Measurements from ENCODE around the gene NOMO2.
"Not testable (repeated sequence)": the region's sequence is repeated elsewhere in the genome, so short reads cannot be mapped to it uniquely, and the experiment has no call there.

NOMO2 gene

DNA sequence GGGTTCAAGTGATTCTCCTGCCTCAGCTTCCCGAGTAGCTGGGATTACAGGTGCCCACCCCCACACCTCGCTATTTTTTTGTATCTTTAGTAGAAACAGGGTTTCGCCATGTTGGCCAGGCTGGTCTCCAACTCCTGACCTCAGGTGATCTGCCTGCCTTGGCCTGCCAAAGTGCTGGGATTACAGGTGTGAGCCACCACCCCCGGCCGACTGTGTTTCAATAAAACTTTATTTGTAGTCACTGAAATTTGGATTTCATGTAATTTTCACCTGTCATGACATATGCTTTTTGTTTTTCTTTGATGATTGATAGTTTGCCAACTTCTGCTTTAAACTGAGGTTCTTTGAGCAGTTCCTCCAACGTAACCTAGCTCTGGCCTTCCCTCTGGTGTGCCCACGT, 12.0 kb upstream of the NOMO2 start:
- not testable (repeated sequence) for DNase-seq

DNA sequence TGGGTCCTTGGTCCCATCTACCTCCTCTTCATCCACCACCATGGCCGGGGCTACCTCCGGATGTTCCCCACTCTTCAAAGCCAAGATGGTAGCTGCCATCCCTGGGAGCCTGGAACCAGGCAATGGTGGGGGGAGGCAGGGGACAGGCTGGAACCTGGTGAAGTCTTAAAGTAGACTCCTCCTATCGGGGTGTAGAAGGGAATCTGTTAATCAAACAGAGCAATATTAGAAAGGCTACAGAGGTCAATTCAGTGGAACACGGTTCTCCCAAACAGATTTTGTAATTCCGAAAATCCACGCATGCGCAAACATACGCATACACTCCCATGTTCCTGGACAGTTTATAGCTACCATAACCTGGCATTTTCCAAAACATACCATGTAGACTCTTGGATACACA, 11.1 kb upstream of the NOMO2 start:
- not testable (repeated sequence) for DNase-seq

DNA sequence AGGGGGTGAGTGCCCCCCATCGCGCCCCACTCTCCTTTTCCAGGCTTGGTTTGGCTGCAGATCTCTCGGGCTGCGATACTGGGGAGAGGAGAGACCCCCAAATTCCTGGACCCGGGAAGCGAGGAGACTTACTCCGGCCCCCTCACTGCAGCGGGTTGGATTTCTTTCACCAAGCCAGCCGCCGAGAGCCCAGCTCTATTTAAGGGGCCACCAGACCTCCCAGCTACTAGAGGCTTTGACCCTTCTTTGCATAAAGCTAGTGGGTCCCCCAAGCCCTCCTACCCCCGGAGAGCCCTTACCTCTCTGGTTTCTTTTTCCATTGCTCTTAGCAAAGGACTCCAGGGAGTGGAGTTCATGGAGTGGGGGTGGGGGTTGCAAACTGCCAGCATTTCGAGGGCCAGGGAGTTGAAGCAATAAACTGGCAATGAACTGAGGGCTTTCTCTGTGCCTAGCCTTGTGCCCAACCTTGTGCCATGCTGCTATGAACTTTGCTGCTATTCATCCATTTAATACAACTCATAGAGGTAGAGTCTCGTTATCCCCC, 9.5 kb upstream of the NOMO2 start:
- DNase-seq: not testable (repeated sequence)

DNA sequence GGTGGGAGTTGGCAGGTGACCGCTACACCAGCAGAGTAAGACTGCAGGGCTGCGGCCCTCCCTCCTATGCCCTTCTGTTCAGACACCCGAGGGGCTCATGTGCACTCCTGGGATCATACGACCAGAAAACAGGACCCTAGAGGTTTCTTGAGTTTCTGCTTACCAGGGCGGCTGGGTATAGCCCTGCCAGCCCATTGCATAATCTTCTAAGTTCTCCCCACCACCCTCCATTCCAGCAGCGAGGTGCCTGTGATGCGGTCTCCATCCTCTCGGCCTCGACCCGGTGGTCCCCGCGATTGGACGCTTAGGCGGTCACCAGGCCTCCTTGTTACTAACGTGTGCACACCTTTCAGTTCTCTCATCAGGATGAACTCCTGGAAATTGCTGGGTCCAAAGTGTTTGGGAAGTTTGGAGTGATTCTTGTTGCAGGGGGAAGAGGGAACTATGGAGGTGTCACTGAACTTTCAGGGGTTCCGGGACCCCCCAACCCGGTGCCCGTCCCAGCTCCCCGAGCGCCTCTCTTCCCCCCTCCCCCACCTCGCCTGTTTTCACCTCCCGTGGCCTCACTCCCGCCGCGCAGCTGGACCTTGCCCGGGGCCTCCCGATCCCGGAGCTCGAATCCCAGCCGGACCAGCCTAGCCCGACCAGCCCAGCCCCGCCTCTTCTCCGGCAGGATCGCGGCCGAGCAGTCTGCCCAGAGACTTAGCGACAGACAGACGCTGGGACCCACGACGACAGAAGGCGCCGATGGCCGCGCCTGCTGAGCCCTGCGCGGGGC, 8.8 kb upstream of the NOMO2 start:
- DNase-seq: not testable (repeated sequence)

DNA sequence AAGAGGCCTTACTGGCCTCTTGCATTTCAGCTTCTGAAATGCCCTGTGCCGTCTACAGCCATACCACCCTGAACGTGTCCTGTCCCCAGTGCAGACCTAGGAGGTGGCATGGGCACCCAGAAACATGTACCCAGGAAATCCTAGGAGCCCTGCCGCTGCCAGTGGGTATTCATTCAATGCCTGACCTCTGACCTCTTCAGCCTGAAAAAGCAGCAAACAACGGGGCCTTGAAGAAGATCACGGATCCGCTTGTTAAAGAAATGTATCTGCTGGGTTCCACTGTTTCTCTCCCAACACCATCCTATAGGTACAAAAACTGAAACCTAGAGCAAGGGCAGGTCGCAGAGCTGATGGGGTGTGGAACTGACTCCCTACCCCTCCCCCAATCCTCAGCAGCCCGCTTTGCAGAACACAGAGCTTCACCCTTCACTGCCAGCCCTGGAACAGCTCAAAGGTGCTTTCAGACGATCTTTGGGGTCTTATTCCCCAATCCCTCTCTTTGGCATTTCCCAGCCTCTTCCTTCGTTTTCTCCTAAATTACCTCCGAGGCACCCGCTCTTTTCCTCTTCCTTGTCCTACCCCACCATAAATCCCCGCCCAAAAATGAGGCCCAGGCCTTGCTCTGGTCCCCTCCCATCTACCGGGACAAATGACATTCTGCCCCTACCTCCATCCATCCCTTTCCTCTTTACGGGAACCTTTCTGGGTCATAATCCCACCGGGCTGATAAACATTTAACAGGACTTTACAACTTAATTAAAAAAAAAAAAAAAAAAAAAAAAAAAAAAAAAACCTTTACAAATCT, 1.3 kb downstream of the NOMO2 start:
- not testable (repeated sequence) for DNase-seq

DNA sequence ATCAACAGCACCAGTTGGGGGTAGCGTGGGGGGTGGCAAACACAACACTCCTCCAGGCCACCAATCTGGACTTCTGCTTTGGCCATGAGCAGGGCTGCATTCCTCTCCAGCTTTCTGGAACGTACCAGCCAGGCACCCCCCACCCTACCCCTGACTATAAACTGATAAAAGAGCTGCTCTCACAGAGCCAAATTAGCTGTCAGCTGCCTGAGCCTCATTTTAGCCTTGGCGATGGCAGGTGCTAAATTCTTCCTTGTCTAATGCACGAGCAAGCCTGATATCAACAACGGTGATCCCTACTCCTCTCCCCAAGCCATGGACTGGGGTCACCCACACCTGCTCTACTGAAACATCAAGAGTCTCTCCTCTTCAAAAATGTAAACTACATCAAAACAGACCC, 8.2 kb downstream of the NOMO2 start:
- DNase-seq: not testable (repeated sequence)

DNA sequence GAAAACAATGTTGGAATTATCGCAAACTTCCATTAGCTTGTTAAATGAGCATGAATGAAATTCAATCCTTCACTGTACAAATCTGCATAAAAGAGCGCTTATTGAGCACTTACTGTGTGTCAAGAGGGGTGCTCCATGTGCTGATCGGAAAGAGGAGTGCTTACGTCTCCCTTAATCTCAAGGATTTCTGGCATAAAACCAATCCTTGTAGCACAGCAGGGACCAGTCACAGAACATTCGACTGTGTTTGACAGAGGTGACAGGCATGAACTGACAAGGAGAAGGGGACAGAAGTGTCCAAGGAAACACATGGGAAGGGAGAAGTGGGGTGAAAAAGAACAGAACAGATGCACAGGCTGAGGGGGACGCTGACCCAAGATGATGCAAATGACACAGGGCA, 14.5 kb downstream of the NOMO2 start:
- not testable (repeated sequence) for DNase-seq

DNA sequence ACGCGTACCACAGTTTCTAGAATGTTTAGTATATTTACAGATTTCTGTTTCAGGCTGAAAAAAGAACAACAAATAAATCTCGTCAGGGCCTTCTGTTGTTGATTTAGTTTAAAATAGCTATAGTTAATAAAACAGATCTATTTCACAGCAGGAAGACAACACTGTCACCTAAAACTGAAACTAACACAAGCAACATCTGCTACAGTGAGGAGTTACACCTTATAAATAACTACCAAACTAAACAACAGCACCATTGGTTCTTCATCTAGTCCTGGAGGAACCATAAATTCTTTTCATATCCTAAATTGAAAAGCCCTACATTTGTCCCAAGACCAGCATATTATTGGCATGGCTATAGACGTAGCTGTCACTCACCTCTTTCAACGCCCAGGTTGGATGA, 15.0 kb downstream of the NOMO2 start:
- not testable (repeated sequence) for DNase-seq

DNA sequence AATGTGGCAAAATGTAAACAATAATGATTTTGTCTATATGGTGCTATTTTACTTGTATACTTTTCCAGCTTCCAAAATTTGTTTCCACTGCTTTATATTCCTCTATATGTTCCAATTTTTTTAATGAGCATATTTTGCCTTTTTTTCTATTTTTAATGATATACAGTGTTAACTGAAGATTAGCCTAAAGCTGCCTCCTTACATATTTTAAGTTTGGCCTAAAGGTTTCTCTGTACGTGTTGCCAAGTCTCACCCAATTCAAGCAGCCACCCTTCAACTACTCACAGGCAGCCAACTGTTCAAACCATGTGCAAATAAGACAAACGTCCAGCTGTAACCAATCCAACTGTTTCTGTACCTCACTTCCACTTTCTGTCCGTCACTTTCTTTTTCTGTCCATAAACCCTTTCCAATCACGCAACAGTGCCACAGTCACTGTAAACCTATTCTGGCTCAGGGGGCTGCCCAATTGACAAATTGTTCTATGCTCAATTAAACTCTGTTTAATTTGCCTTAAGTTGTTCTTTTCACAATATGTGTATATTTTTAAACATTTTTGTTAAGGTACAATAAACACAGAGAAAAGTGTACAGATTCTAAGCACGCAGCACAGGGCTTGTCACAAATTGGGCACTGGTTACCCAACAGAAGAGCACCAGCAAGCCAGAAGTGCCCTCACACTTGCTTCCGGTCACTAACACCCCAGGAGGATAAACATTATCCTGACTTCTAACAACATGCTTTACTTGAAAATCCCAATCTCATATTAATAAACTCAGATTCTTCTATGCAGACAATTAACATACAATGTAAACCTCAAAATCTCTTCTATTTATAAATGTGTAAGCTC, 17.4 kb downstream of the NOMO2 start:
- not testable (repeated sequence) for DNase-seq

DNA sequence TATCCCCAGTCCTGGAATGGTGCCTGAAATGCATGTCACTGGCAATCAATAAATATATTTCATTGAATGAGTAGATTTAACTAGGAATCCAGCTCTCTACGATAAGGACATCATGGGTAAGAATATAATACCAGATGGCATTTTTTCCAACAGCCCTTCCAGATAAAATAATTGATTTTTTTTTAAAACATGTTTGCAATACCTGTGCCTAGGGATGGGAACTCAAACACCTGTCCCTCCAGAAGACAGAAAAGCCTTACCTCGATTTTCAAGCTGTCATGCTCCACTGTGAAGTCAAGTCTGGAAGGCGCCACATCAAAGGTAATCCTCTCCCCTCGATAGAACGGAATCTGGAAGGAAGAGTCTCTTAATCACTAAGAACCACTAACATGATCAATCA, 20.0 kb downstream of the NOMO2 start:
- not testable (repeated sequence) for DNase-seq

DNA sequence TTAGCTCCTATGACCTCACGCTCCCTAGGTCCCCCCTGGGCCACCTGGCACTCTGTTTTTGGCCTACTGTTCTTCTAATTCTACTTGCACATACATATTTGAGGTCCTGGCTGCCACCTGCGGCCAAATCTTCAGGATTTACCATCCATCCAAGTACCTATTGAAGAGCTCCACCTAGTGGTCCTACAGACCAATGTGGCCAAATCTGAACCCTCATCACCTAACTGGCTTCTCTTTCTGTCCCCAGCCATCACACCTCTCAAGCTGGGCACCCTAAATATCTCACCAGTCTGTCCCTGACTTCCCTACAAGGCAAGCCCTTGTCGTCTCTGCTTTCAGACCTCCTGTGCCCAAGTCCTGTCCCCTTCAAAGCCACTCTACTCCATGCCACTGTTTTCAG, 24.9 kb downstream of the NOMO2 start:
- DNase-seq: not testable (repeated sequence)

DNA sequence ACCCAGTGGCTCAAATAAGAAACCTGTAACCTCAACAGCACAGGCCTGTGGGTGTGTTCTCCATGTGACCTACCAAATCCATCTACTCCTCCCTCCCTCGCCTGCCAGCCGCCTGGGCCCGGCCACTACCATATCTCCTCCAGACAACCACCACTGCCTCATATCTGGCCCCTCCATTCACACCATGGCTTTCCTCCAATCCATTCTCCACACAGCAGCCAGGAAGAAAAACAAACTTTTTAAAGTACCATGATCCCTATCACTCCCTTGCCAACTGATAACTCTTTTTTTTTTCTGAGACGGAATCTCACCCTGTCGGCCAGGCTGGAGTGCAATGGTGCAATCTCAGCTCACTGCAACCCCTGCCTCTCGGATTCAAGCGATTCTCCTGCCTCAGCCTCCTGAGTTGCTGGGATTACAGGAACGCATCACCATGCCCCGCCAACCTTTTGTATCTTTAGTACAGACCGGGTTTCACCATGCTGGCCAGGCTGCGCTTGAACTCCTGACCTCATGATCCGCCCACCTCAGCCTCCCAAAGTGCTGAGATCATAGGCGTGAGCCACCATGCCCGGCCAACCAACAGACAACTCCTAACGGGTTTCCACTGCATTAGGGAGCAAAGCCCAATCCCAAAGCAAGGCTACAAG, 26.3 kb downstream of the NOMO2 start:
- DNase-seq: not testable (repeated sequence)

DNA sequence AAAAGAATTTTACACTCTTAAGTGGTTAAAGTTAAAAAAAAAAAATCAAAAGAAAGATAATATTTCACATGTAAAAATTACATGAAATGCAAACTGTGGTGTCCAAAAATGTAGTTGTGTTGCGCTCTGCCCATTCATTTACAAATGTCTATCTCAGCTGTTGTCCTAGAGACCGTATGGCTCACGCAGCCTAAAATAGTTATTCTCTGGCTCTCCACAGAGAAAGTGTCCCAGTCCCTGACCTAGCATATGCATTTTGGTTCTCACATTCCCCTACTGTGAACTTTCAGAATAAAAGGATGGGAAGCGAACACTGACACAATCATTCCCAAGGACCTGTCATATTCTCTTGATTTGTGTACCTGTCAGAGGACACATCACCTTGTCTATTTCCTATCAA, 27.6 kb downstream of the NOMO2 start:
- DNase-seq: not testable (repeated sequence)

DNA sequence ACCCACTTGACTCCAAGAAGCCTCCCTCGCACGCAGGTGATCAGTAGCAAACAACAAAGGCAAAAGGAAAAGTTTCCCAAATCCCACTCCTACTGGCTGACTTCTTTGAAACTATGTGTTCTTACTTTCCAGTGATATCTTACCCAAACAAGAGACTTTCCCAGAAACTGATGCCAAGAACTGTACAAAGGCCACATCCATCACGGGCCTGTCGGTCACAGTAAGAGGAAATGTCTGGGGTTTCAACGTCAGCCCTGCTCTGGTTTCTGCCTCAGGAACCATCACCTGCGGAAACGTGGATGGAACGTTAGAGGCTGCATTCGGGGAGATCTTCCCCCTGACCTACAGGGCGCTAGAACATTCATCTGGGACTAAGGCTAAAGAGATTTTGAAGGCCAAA, 30.6 kb downstream of the NOMO2 start:
- DNase-seq: not testable (repeated sequence)

DNA sequence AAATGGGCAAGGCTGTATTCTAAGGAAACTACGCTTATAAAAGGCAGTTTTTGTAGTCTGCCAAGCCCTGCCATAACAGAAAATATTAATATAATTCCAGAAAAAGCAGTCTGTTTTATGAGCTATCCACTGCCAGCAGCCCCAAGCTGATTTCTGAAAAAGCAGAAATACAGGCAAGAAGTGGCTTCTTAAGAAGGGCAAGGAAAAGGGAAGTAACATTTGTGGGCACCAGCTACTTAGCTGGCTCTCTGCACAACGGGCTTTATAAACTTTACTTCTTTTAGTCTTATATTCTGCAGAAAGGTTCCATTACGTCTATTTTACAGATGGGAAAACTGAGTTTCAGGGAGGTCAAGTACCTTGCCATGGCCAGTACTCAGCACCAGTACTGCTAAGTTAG, 31.6 kb downstream of the NOMO2 start:
- DNase-seq: not testable (repeated sequence)

DNA sequence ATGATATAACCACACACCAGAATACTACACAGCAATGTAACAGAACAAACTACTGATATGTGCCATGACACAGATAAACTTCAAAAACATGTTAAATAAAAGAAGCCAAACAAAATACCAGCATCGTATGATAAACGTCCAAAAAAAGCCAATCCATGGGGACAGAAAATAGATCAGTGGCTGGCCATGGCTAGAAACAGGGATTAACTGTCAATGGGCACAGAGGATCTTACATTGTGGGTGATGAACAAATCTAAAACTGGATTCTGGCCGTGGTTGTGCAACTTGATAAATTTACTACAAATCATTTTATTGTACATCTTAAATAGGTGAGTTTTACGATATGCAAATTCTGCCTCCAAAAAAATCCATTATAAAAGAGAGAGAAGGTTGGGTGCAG, 35.4 kb downstream of the NOMO2 start:
- DNase-seq: not testable (repeated sequence)

DNA sequence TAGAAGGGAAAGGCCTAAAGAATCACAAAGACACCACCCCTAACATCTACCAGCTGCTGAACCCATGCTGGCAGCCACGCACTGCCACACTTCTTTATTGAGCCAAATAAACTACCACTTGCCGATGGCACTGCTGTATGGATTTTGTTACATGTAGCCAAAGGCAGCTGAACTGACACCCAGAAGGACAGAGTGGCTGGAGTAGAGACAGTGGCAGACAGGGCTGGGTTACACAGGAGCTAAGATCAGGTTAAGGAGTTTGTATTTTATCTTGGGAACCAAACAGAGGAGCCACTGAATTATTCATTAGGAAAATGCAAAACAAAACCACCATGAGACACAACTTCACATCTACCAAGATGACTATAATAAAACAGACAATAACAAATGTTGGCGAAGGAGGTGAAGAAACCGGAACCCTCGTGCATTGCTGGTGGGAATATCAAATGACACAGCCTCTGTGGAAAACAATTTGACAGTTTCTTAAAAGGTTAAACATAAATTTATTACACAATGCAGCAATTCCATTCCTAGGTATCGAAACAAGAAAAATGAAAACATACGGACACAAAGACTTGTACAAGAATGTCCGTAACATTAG, 35.9 kb downstream of the NOMO2 start:
- DNase-seq: not testable (repeated sequence)

DNA sequence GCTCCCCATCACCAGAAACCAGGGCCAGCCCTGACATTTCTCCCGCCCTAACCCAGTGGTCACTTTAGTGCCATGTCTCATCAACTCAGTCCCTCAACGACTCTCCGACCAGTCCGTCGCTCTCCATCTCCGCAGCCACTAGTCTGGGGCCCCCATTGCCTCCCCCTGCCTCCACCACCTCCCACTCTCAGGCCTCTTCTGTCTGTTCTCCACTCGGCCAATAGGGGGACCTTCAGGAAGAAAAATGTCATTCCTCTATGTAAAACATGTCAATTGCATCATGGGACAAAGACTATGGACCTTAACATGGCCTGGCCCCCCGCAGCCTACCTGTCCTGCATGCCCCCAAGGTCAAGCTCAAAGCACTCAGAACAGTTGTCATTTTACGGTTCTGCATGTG, 39.3 kb downstream of the NOMO2 start:
- not testable (repeated sequence) for DNase-seq

DNA sequence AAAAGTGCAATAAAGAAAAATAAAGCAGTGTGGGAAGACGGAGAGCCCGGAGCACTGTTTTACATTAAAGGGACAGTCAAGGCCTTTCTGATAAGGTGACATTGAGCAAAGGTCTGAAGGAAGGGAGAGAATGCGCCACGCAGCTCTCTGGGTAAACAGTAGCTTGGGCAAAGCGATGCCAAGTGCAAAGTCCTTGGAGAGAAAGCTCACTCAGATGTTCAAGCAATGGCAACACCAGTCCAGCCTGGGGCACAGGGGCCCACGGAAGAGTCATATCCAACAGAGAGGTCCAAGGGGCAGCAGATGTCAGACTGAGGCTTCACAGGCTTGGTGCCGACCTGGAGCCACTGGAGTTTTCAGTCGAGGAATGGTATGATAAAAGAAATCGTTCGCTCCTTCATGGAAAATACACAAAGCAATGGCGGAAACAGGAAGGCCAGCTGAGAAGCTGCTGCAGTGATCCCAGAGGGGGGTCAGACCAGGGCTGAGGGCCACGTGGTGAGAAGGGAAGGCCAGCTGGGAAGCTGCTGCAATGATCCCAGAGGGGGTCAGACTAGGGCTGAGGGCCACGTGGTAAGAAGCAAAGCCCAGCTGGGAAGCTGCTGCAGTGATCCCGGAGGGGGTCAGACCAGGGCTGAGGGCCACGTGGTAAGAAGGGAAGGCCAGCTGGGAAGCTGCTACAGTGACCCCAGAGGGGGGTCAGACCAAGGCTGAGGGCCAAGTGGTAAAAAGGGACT, 40.3 kb downstream of the NOMO2 start:
- not testable (repeated sequence) for DNase-seq

DNA sequence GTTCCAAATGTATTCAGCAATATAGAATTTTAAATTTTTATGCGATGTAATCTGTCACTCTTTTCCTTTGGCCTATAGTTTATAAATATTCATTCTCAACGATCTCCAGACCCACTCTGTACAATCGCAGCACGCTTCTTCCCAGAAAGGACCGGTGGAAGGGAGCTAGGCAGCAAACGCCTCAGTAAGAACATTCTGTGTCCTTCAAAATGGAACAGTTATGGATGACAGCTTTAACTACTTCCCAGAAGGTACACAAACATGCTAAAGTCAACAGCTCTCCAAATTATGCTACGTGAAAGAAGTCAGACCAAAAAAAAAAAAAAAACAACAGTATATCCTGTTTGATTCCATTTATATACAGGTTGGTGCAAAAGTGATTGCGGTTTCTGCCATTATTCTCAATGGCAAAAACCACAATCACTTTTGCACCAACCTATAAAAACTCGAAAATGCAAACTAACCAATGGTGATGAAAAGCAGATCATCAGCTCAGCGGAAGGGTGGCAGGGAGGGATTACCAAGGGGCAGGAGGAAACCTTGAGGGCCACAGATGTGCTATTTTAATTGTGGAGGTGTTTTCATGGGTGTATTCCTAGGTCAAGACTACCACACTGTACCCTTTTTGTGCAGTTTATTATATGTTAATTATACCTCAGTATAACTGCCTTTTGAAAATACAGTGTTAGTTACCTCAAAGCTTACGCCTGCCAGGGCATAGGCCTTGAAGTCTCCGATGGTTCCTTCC, 43.2 kb downstream of the NOMO2 start:
- not testable (repeated sequence) for DNase-seq
